H1 (cell line): ENCODE data around the gene EBF3. TPM values are rescaled to one million over a fixed set of nuclear protein-coding genes. Genes with fewer than 3 reads are reported as not detected.
A peak's percentile ranks its signal among the peaks of the same experiment; 100 is the strongest.

ENCODE experiments used
- CTCF ChIA-PET: fragments of 300-600 bp; sonication (Branson Sonifier 250); formaldehyde crosslinking; loops from one replicate; lab custom pipeline; 2021; ENCODE audit not compliant: partially characterized antibody; lab: Charles Lee
- POLR2A ChIA-PET: fragments of 300-600 bp; sonication (Branson Sonifier 250); formaldehyde crosslinking; loops from one replicate; lab custom pipeline; 2021; ENCODE audit warnings: inconsistent platforms; ENCODE audit not compliant: partially characterized antibody; lab: Charles Lee
- DNase-seq, 2 experiments: peaks; one replicate each; pipeline versions ENCODE4 v3.0.0 to v3.0.0-alpha.2; 2010 to 2022; ENCODE audit warnings: low spot score in 2 of 2, low read depth in 1 of 2, mixed read lengths in 1 of 2
- FAIRE-seq: peaks from 2 replicates; lab custom pipeline; 2011; peaks lifted over from hg19 to GRCh38; lab: Jason Lieb, UNC
- H2AFZ ChIP-seq: 2 replicates; pipeline ENCODE4 v1.8.1; 2012; ENCODE audit warnings: low read length, inconsistent platforms
- H2AK5ac ChIP-seq: 2 replicates; pipeline ENCODE4 v1.6.1; 2013; ENCODE audit warnings: low read depth, low read length
- H2BK120ac ChIP-seq: replicated peaks from 2 replicates; pipeline ENCODE3; 2013; ENCODE audit warnings: low read depth, low read length, inconsistent platforms
- H2BK12ac ChIP-seq: 2 replicates; pipeline ENCODE4 v1.6.1; 2013; ENCODE audit warnings: low read depth, low read length
- H2BK15ac ChIP-seq: 2 replicates; pipeline ENCODE4 v1.6.1; 2013; ENCODE audit warnings: low read length
- H2BK20ac ChIP-seq: 2 replicates; pipeline ENCODE4 v1.6.1; 2013; ENCODE audit warnings: low read length
- H2BK5ac ChIP-seq: 2 replicates; pipeline ENCODE4 v1.6.1; 2013; ENCODE audit warnings: low read depth, low read length
- H3K14ac ChIP-seq: 2 replicates; pipeline ENCODE4 v1.6.1; 2013; ENCODE audit warnings: inconsistent platforms; ENCODE audit not compliant: insufficient read length
- H3K18ac ChIP-seq: 2 replicates; pipeline ENCODE4 v1.6.1; 2013; ENCODE audit warnings: low read length; ENCODE audit errors: extremely low read depth
- H3K23ac ChIP-seq: 2 replicates; pipeline ENCODE4 v1.6.1; 2013; ENCODE audit warnings: inconsistent platforms; ENCODE audit not compliant: insufficient read length
- H3K23me2 ChIP-seq: 2 replicates; pipeline ENCODE4 v1.6.1; 2013; ENCODE audit warnings: low read depth, low read length
- H3K27ac ChIP-seq: 2 replicates; pipeline ENCODE4 v1.6.1; 2011; ENCODE audit warnings: low read depth, low read length, inconsistent platforms
- H3K27me3 ChIP-seq, 4 experiments: replicated peaks in 1 of 4; 1 replicate in 1 of 4; 2 replicates in 3 of 4; pipeline versions ENCODE4 v1.6.1 to v1.8.1; 2011 to 2013; ENCODE audit warnings: low read length in 3 of 4, mild to moderate bottlenecking in 3 of 4, inconsistent platforms in 2 of 4, mixed read lengths in 2 of 4, moderate library complexity in 1 of 4; ENCODE audit not compliant: control insufficient read depth in 3 of 4, insufficient read depth in 3 of 4; ENCODE audit errors: extremely low read depth in 1 of 4
- H3K36me3 ChIP-seq, 4 experiments: 2 replicates each; pipeline versions ENCODE4 v1.6.1 to v1.8.1; 2011 to 2013; ENCODE audit warnings: mild to moderate bottlenecking in 4 of 4, low read length in 3 of 4, moderate library complexity in 2 of 4, control low read depth in 1 of 4, inconsistent platforms in 1 of 4; ENCODE audit not compliant: insufficient read depth in 4 of 4, control insufficient read depth in 2 of 4
- H3K4ac ChIP-seq: replicated peaks from 2 replicates; pipeline ENCODE3; 2013; ENCODE audit warnings: low read length, low read depth, mixed read lengths, inconsistent platforms; ENCODE audit not compliant: insufficient read length
- H3K4me1 ChIP-seq, 4 experiments: replicated peaks in 1 of 4; 1 replicate in 1 of 4; 2 replicates in 3 of 4; pipeline versions ENCODE4 v1.6.1 to v1.8.1; 2011 to 2013; ENCODE audit warnings: low read length in 3 of 4, inconsistent platforms in 2 of 4, mixed read lengths in 1 of 4; ENCODE audit not compliant: insufficient read depth in 4 of 4, control insufficient read depth in 3 of 4
- H3K4me2 ChIP-seq, 2 experiments: 2 replicates each; pipeline versions ENCODE4 v1.6.1 to v1.8.1; 2011 to 2013; ENCODE audit warnings: low read depth in 2 of 2, low read length in 2 of 2, control low read depth in 1 of 2, inconsistent platforms in 1 of 2, mild to moderate bottlenecking in 1 of 2; ENCODE audit not compliant: insufficient read depth in 1 of 2
- H3K4me3 ChIP-seq, 4 experiments: fragments of 200-600, 300-600 bp in 1 of 4; sonication (generic), shearing (Covaris generic), sonication (Bioruptor Twin) in 1 of 4; 2 replicates each; pipeline versions ENCODE4 v1.5.1 to v1.8.1; 2011 to 2016; ENCODE audit warnings: low read length in 4 of 4, low read depth in 3 of 4, control low read depth in 2 of 4, inconsistent platforms in 2 of 4, mild to moderate bottlenecking in 2 of 4, mixed read lengths in 1 of 4, moderate library complexity in 1 of 4; ENCODE audit not compliant: insufficient read depth in 2 of 4; ENCODE audit errors: extremely low read depth in 1 of 4
- H3K56ac ChIP-seq: replicated peaks from 2 replicates; pipeline ENCODE3; 2013; ENCODE audit warnings: low read depth, mild to moderate bottlenecking, mixed read lengths, low read length, inconsistent platforms; ENCODE audit not compliant: insufficient read length
- H3K79me1 ChIP-seq: 2 replicates; pipeline ENCODE4 v1.6.1; 2013; ENCODE audit warnings: low read depth, low read length, control low read depth
- H3K79me2 ChIP-seq, 2 experiments: 2 replicates each; pipeline versions ENCODE4 v1.6.1 to v1.8.1; 2012 to 2013; ENCODE audit warnings: low read length in 2 of 2, mild to moderate bottlenecking in 2 of 2, inconsistent platforms in 1 of 2; ENCODE audit not compliant: insufficient read depth in 2 of 2, control insufficient read depth in 1 of 2
- H3K9ac ChIP-seq, 4 experiments: replicated peaks in 1 of 4; 1 replicate in 1 of 4; 2 replicates in 3 of 4; pipeline versions ENCODE4 v1.6.1 to v1.8.1; 2011 to 2013; ENCODE audit warnings: low read depth in 3 of 4, low read length in 3 of 4, control low read depth in 2 of 4, mild to moderate bottlenecking in 2 of 4, moderate library complexity in 2 of 4, inconsistent platforms in 1 of 4; ENCODE audit errors: extremely low read depth in 1 of 4
- H3K9me3 ChIP-seq, 2 experiments: 2 replicates each; pipeline versions ENCODE4 v1.6.1 to v1.8.1; 2012 to 2013; ENCODE audit warnings: mild to moderate bottlenecking in 2 of 2, moderate library complexity in 2 of 2, control low read depth in 1 of 2, inconsistent platforms in 1 of 2, low read depth in 1 of 2, low read length in 1 of 2, mixed read lengths in 1 of 2; ENCODE audit not compliant: insufficient read depth in 2 of 2
- H4K20me1 ChIP-seq, 2 experiments: replicated peaks in 1 of 2; 2 replicates each; pipeline versions ENCODE3 to v1.8.1; 2011 to 2013; ENCODE audit warnings: inconsistent platforms in 2 of 2, low read length in 2 of 2, mild to moderate bottlenecking in 1 of 2; ENCODE audit not compliant: insufficient read depth in 2 of 2, control insufficient read depth in 1 of 2
- H4K5ac ChIP-seq: 2 replicates; pipeline ENCODE4 v1.6.1; 2013; ENCODE audit warnings: low read length, low read depth, mixed read lengths, inconsistent platforms; ENCODE audit not compliant: insufficient read length
- H4K8ac ChIP-seq: 2 replicates; pipeline ENCODE4 v1.8.0; 2013; ENCODE audit warnings: mild to moderate bottlenecking, moderate library complexity, low read length, inconsistent platforms; ENCODE audit not compliant: insufficient read depth; ENCODE audit errors: extremely low read depth
- H4K91ac ChIP-seq: replicated peaks from 2 replicates; pipeline ENCODE3; 2013; ENCODE audit warnings: low read length, mixed read lengths, inconsistent platforms; ENCODE audit not compliant: insufficient read length
- BCL11A ChIP-seq, 2 experiments: IDR thresholded peaks; one replicate each; pipeline ENCODE4 v1.6.1; 2011; ENCODE audit warnings: low read depth in 2 of 2, low read length in 2 of 2, mild to moderate bottlenecking in 2 of 2
- GABPA ChIP-seq: IDR thresholded peaks from 2 replicates; pipeline ENCODE4 v1.6.1; 2011; ENCODE audit warnings: mild to moderate bottlenecking, low read length, moderate library complexity, borderline replicate concordance; ENCODE audit not compliant: insufficient read depth
- GTF2F1 ChIP-seq: IDR thresholded peaks from 2 replicates; pipeline ENCODE4 v1.6.1; 2012; ENCODE audit warnings: low read depth, low read length, improper control_type of control experiment, borderline replicate concordance
- HDAC6 ChIP-seq: IDR thresholded peaks from one replicate; pipeline ENCODE4 v1.7.1; 2012; ENCODE audit warnings: low read depth, mild to moderate bottlenecking, inconsistent platforms, low read length, moderate library complexity
- KDM1A ChIP-seq: fragments of 200-600, 300-600 bp; sonication (generic); IDR thresholded peaks from 2 replicates; pipeline ENCODE4 v1.7.1; 2016; ENCODE audit warnings: mild to moderate bottlenecking, low read length, borderline replicate concordance
- TCF12 ChIP-seq: IDR thresholded peaks from 2 replicates; pipeline ENCODE4 v1.6.1; 2011; ENCODE audit warnings: low read depth, mild to moderate bottlenecking, low read length
- YY1 ChIP-seq: IDR thresholded peaks from 2 replicates; pipeline ENCODE4 v1.6.1; 2011; ENCODE audit warnings: low read depth, mild to moderate bottlenecking, low read length
- WGBS, 2 experiments: shearing (Covaris generic) in 1 of 2; methylation state at CpG; one replicate each; pipeline versions ENCODE4 v1.1.6 to v1.1.7; 2013 to 2015; ENCODE audit warnings: low lambda C conversion rate in 2 of 2, mixed read lengths in 2 of 2, inconsistent platforms in 1 of 2, low coverage in 1 of 2, missing lambda C conversion rate in 1 of 2; ENCODE audit not compliant: insufficient replicate concordance in 2 of 2, insufficient coverage in 1 of 2, insufficient read length in 1 of 2; ENCODE audit errors: extremely low coverage in 1 of 2, missing lambda C conversion rate in 1 of 2; 5-methylcytosine and 5-hydroxymethylcytosine counted together
- polyA plus RNA-seq, 7 experiments: library from polyadenylated mRNA; depleted of rRNA in 3 of 7; stranded (reverse) in 5 of 7; unstranded in 2 of 7; fragments of >200 nt in 5 of 7; fragments of 200-250 nt in 2 of 7; gene quantifications; 1 replicate in 5 of 7; 2 replicates in 1 of 7; 4 replicates in 1 of 7; pipeline versions ENCODE4 v1.2.1 to v1.2.3, GENCODE V29; 2011 to 2013; ENCODE audit warnings: missing spikeins in 2 of 7, mixed read lengths in 2 of 7
- total RNA-seq: library from RNA; stranded (reverse); fragmentation: NEBNext Ultra II Directional; extraction: Animal tissue kit (Norgen Biotek cat#: 25700); gene quantifications from 2 replicates; pipeline ENCODE4 v1.2.1, GENCODE V29; 2021

Gene EBF3
- total and polyA plus RNA-seq, 2 of the 8 experiments (the other 6 are each of a cell fraction or from before 2014, with no cell fraction given) = 0.08 to 0.26 TPM

DNA sequence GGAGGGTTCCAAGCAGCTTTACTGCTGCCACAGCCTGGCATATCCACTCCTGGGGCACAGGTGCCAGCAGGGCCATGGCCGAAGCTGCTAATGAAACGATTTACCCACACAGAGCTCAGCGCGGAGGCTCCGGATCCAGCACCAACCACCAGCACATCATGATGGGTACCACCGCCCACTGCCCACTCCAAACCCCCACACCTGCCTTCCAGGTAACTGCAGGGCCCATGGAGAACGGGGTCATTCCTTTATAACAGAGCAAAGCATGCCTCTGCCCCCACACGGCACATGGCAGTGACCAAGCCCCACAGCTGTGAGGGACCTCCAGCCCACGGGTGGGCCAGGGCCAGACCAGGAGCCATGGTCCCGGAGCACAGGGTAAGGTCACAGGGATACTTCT, 53.2 kb downstream of the EBF3 start:
- no peaks in the 10 kb centered on the region for H3K79me1 ChIP-seq
- no peaks in the 10 kb centered on the region for H3K36me3 ChIP-seq
- H3K23me2 ChIP-seq = no peaks in the 10 kb centered on the region
- H3K27me3 ChIP-seq = no peaks in the 10 kb centered on the region; a peak in 1 of 7 replicates
- H4K20me1 ChIP-seq = no peaks in the 10 kb centered on the region
- H3K9me3 ChIP-seq = no peaks in the 10 kb centered on the region
- TF ChIP-seq HDAC6 (no peak), BCL11A (IDR thresholded peaks at IDR 0.05; ENCODE audit: low read depth in 2 of 2, low read length in 2 of 2) (no peak), TCF12 (no peak), GTF2F1 (no peak), KDM1A (no peak), YY1 (no peak), GABPA (no peak)
- FAIRE-seq (no peak), DNase-seq (no peak)
- no peak overlapping the region for H2BK120ac ChIP-seq
- no peak overlapping the region for H3K4me3 ChIP-seq
- WGBS, 2 experiments = 89% methylated on average over 10 of the region's 10 CpGs; no CpG with 5 or more reads in 1 of the 2 experiments
- no peak overlapping the region; the same call in 1 of the 2 replicates for H3K18ac ChIP-seq
- H4K91ac ChIP-seq = no peak overlapping the region
- H2BK15ac ChIP-seq = no peak overlapping the region
- H3K14ac ChIP-seq = no peak overlapping the region
- H2BK12ac ChIP-seq = no peak overlapping the region
- no peak overlapping the region for H3K4ac ChIP-seq
- no peak overlapping the region for H2BK5ac ChIP-seq
- no peak overlapping the region for H4K5ac ChIP-seq
- no peak overlapping the region for H3K9ac ChIP-seq
- CTCF ChIA-PET = interaction anchor here (0.9 to 1.3 kb wide), 3 partner anchors 8 to 61 kb away, joined by 3 to 4 read pairs (median 3); no protein-coding TSS in a partner anchor
- peaks cover 0 to 6% (median 3%) of the 10 kb centered on the region in 4 experiments; a peak in 1 of 7 replicates for H3K4me1 ChIP-seq
- no peak overlapping the region for H3K23ac ChIP-seq
- H4K8ac ChIP-seq = no peak overlapping the region; the same call in 1 of the 2 replicates
- no peak overlapping the region for H2AK5ac ChIP-seq
- H2AFZ ChIP-seq = no peak overlapping the region
- POLR2A ChIA-PET = no interaction called here
- no peaks in the 10 kb centered on the region for H3K79me2 ChIP-seq
- H3K4me2 ChIP-seq = no peak overlapping the region
- 0 out of 2 replicates have a peak overlapping the region, but pooled peaks have one; percentile 18 for H2BK20ac ChIP-seq
- H3K56ac ChIP-seq = no peak overlapping the region
- H3K27ac ChIP-seq = no peak overlapping the region
